NB4 (cell line): Measurements from ENCODE around the gene SNAPC3.
A peak's percentile ranks its signal among the peaks of the same experiment; 100 is the strongest.
"Not testable (repeated sequence)": the region's sequence is repeated elsewhere in the genome, so short reads cannot be mapped to it uniquely, and the experiment has no call there.

Source experiments
- DNase-seq: peaks from one replicate; pipeline ENCODE4 v3.0.0; 2010; ENCODE audit warnings: low read depth
- H3K4me3 ChIP-seq: one replicate; pipeline ENCODE4 v1.5.1; 2011; ENCODE audit warnings: mild to moderate bottlenecking, low read depth, low read length, moderate library complexity
- MYC ChIP-seq: IDR thresholded peaks from 2 replicates; pipeline ENCODE4 v1.6.1; 2011; ENCODE audit warnings: low read depth, low read length
- POLR2A ChIP-seq: IDR thresholded peaks from 2 replicates; pipeline ENCODE4 v1.6.1; 2011; ENCODE audit warnings: mild to moderate bottlenecking; ENCODE audit not compliant: insufficient read length; ENCODE audit errors: extremely low read depth
- TF ChIP-seq, protein P1 (sequence below): IDR thresholded peaks from one replicate; pipeline ENCODE4 v1.5.1; 2012; ENCODE audit warnings: low read depth, low read length
- TF ChIP-seq, protein P2 (sequence below): IDR thresholded peaks from 2 replicates; pipeline ENCODE4 v1.6.1; 2011; ENCODE audit warnings: low read depth, low read length

SNAPC3 gene

DNA sequence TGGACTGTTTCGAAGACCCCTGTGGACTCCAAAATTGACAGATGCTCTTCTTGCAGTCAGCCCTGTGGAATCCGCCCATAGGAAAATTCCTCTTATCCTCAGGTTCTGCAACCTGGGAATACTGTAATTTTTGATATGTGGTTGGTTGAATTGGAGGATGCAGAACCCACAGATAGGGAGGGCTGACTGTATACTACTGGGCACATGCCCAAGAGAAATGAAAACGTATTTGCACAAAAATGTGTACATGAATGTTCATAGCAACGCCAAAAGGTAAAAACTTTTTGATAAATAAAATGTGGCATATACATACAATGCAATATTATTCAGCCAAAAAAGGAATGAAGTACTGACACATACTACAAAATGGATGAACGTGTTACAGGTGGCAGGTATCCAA lies 1.9 kb upstream of the SNAPC3 start:
- no peak for TF ChIP-seq MYC
- TF ChIP-seq, protein P1, sequence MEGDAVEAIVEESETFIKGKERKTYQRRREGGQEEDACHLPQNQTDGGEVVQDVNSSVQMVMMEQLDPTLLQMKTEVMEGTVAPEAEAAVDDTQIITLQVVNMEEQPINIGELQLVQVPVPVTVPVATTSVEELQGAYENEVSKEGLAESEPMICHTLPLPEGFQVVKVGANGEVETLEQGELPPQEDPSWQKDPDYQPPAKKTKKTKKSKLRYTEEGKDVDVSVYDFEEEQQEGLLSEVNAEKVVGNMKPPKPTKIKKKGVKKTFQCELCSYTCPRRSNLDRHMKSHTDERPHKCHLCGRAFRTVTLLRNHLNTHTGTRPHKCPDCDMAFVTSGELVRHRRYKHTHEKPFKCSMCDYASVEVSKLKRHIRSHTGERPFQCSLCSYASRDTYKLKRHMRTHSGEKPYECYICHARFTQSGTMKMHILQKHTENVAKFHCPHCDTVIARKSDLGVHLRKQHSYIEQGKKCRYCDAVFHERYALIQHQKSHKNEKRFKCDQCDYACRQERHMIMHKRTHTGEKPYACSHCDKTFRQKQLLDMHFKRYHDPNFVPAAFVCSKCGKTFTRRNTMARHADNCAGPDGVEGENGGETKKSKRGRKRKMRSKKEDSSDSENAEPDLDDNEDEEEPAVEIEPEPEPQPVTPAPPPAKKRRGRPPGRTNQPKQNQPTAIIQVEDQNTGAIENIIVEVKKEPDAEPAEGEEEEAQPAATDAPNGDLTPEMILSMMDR: no peak
- no peak for TF ChIP-seq POLR2A
- TF ChIP-seq, protein P2, sequence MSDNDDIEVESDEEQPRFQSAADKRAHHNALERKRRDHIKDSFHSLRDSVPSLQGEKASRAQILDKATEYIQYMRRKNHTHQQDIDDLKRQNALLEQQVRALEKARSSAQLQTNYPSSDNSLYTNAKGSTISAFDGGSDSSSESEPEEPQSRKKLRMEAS: no peak
- no peak overlapping the region for H3K4me3 ChIP-seq
- DNase-seq: no peak

DNA sequence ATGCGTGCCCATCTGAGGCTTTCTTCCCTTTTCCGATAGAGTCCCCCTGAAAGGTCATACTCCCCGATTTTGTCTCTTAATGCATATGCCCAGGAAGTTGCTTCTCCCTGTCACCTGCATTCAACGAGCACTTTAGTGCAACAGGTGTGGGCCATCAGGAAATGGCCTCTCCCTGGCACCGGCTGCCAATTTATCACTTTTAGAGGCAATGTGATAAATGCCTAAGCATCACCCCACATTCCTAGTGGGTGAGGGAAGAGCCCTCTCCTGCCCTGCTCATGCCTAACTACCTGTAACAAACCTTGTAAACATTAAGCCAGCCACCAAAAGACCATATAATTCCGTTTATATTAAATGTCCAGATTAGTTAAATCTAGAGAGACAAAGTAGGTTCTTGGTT lies 1.1 kb upstream of the SNAPC3 start:
- no peak for DNase-seq
- TF ChIP-seq, protein P1: no peak
- TF ChIP-seq MYC (no peak), POLR2A (no peak)
- TF ChIP-seq, protein P2: no peak
- no peak overlapping the region for H3K4me3 ChIP-seq

DNA sequence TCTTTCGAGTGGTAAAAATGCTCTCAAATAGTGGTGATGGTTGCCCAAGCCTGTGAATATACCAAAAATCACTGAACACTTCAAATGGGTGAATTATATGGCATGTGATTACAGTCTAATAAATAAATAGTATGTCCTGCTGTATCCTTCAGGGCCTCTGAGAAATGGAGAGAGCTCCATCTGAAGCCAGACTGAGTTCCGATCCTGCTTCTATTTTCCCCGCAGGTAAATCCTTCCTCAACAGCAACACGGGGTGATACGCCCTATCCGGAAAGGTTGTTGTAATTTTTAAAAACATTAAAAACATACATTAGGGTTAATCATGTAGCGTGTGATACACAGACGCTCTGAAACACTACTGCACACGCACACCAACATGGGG lies 695 bp upstream of the SNAPC3 start:
- no peak for DNase-seq
- peak overlapping the region; percentile 85 for H3K4me3 ChIP-seq

DNA sequence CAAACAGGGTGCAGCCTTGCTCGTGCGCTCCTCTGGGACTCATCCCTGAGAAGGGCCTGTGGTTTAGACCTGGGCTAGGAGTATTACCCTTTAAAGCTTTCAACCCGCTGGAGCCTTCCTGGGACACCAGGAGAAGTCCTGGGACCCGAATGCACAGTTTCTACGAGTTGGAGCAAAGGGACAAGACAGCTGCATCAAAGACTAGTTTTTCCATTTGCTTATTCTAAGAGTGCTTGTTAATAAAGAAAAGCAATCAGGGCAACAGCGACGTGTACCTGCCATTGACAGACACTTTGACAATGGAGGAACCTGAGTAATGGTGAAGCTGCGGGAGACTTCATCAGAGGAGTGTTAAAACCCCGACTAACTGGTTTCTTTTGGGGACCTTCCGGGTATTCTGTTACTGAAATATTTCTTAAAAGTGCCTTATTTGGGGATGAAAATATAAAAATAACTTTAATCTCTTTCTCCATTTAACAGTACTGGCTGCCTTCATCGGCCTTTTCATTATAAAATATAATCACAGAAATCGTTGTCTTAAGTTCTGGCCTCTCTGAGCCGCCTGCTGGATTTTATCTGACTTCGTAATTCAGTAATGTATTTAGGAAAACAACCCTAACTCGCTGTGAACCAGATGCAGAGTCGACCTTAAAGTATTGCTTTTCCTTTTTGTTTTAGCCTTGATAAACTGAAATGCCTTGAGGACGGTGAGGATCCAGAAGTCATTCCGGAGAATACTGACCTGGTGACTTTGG lies 732 bp downstream of the SNAPC3 start:
- peak overlapping the region; percentile 85 for H3K4me3 ChIP-seq

More for the DNA sequence above, 695 bp upstream of the SNAPC3 start:
- TF ChIP-seq, protein P2: no peak
- TF ChIP-seq, protein P1: no peak
- TF ChIP-seq MYC (no peak; the same call in 1 of the 2 replicates), POLR2A (no peak)

DNA sequence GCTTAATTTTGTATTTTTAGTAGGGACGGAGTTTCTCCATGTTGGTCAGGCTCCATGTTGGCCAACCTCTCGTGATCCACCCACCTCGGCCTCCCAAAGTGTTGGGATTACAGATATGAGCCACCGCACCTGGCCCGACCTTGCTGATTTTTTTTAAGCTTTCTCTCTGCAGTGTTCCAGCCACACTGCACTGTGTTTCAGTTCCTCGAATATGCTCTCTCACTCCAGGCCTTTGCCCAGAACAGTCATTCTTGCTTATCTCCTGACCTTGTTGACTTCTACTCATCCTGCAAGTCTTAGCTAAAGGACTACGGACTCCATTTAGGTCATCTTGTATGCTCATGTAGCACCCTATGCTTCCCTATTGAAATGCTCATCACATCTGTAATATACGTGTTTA lies 3.3 kb downstream of the SNAPC3 start:
- peak; percentile 23 for DNase-seq
- peak overlapping the region; percentile 16 for H3K4me3 ChIP-seq
- TF ChIP-seq POLR2A (no peak), MYC (no peak)
- TF ChIP-seq, protein P2: no peak
- TF ChIP-seq, protein P1: no peak

More for the DNA sequence above, 732 bp downstream of the SNAPC3 start:
- TF ChIP-seq, protein P2: no peak
- TF ChIP-seq, protein P1: no peak
- TF ChIP-seq MYC (no peak), POLR2A (no peak)
- DNase-seq: peak; percentile 59

DNA sequence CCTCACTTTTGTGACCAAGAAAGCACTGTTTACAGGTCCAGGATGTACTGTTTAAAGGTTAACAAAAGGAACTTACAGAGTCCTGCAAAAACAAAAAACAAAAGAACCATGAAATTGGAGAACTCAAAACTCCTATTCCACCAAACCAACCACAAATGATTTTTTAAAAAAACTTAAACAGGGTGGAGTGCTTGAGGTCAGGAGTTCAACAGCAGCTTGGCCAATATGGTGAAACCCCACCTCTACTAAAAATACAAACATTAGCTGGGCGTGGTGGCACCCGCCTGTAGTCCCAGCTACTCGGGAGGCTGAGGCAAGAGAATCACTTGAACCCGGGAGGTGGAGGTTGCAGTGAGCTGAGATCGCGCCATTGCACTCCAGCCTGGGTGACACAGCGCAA lies 5.0 kb downstream of the SNAPC3 start:
- not testable (repeated sequence) for H3K4me3 ChIP-seq
- DNase-seq: peak; percentile 18
